Sigmoid colon (tissue), 4 donors: Measurements from ENCODE around the gene TRAM2.

Experiments used
- EP300 ChIP-seq, 4 donors: sonication (generic); formaldehyde crosslinking; IDR thresholded peaks; one replicate each; pipeline ENCODE4 v1.6.1; 2017; ENCODE audit warnings: antibody characterized with exemption in 4 of 4
- POLR2A ChIP-seq, 2 donors: fragments of 450-650 bp; IDR thresholded peaks; one replicate each; pipeline ENCODE4 v1.6.1; 2016; ENCODE audit warnings: antibody characterized with exemption in 2 of 2, mild to moderate bottlenecking in 2 of 2, moderate library complexity in 2 of 2
- POLR2AphosphoS5 ChIP-seq, 4 donors: sonication (generic); formaldehyde crosslinking; IDR thresholded peaks; one replicate each; pipeline ENCODE4 v1.6.1; 2017; ENCODE audit warnings: antibody characterized with exemption in 4 of 4
- TF ChIP-seq, protein P1 (sequence below), 4 experiments: fragments of 450-650 bp in 3 of 4; fragments of 200-600 bp in 1 of 4; IDR thresholded peaks; one replicate each; pipeline ENCODE4 v1.5.1; 2016 to 2019; ENCODE audit warnings: antibody characterized with exemption in 4 of 4, mild to moderate bottlenecking in 3 of 4, moderate library complexity in 2 of 4

DNA sequence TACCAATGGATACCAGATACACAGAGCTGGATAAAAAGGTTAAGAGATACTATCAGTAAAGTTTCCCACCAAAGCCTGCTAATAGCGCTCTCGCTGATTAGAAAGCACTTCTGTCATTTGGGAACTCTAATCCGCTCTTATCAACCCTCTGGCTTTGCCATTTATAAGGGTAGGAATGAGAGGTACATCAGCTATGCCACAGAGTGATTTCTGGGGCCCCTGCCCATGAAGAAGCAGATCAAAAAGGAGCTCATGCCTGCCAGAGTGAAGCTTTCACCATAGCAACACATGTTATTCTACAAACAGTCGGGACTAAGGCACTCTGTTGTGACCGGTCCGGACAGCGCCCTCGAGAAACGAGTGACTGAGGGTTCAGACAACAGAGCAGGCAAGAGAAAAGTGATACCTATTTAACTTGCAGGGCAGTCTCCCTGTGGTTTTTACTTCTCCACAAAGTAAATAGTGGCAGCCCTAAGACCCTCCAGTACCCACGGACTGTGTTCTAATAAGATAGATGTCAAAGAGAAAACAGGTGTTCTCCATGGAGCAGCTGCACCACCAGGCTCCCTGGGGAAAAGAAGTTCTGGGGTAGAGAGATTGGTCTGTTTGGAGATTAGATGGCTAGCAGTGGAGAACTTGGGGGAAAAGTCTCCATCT lies 5.6 kb downstream of the TRAM2 start:
- TF ChIP-seq, protein P1, sequence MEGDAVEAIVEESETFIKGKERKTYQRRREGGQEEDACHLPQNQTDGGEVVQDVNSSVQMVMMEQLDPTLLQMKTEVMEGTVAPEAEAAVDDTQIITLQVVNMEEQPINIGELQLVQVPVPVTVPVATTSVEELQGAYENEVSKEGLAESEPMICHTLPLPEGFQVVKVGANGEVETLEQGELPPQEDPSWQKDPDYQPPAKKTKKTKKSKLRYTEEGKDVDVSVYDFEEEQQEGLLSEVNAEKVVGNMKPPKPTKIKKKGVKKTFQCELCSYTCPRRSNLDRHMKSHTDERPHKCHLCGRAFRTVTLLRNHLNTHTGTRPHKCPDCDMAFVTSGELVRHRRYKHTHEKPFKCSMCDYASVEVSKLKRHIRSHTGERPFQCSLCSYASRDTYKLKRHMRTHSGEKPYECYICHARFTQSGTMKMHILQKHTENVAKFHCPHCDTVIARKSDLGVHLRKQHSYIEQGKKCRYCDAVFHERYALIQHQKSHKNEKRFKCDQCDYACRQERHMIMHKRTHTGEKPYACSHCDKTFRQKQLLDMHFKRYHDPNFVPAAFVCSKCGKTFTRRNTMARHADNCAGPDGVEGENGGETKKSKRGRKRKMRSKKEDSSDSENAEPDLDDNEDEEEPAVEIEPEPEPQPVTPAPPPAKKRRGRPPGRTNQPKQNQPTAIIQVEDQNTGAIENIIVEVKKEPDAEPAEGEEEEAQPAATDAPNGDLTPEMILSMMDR (IDR thresholded peaks at IDR 0.05) = no peak
- no peak for TF ChIP-seq POLR2A (IDR thresholded peaks at IDR 0.05)
- TF ChIP-seq EP300 (IDR thresholded peaks at IDR 0.05) = no peak
- TF ChIP-seq POLR2AphosphoS5 (IDR thresholded peaks at IDR 0.05) = no peak
